ENCODE measurements around the gene XRCC1.
A peak's percentile ranks its signal among the peaks of the same experiment; 100 is the strongest.

DNA sequence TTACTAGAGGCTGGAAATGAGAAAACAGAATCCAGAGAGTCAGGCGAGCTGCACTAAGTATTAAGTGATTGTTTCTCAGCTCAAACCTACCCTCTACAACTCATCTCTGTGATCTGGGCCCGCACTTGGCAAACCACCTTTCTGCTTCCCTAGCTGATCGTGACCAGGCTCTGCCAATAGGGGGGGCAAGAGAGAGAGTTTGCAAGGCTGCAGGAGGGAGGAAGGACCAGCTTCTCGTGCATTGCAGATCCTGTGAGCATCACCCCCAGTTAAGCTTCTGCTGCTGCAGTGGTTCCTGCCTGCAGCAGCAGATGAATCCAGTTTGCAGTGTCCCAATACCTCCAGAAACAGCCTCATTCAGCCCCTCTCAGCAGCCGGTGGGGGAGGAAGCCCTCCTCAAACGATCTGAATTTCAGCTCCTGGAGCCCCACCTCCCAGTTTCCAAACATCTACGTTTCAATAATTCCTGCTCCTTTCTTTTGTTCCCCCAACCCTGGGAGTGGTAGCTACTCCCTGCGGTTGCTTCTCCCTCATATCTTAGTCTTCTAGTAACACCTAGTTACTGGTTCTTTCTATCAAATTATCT lies 20.0 kb downstream of the XRCC1 start:
- TF ChIP-seq SMC3 (IDR thresholded peaks at IDR 0.05; ENCODE audit: low read depth, low read length) (peak; percentile 58), POLR2A (IDR thresholded peaks at IDR 0.05; ENCODE audit: low read depth, low read length) (no peak), RAD21 (IDR thresholded peaks at IDR 0.05; ENCODE audit: low read length) (peak; percentile 72), RFX5 (IDR thresholded peaks at IDR 0.05; ENCODE audit: low read depth, low read length) (no peak), BHLHE40 (IDR thresholded peaks at IDR 0.05; ENCODE audit: low read depth, low read length) (no peak), CEBPB (IDR thresholded peaks at IDR 0.05; ENCODE audit: low read depth, low read length) (no peak), FOS (IDR thresholded peaks at IDR 0.05; ENCODE audit: low read depth, low read length) (no peak), MXI1 (IDR thresholded peaks at IDR 0.05; ENCODE audit: borderline replicate concordance, low read depth, low read length) (no peak), RCOR1 (IDR thresholded peaks at IDR 0.05; ENCODE audit: insufficient replicate concordance, low read length) (no peak)
- TF ChIP-seq, protein P1, sequence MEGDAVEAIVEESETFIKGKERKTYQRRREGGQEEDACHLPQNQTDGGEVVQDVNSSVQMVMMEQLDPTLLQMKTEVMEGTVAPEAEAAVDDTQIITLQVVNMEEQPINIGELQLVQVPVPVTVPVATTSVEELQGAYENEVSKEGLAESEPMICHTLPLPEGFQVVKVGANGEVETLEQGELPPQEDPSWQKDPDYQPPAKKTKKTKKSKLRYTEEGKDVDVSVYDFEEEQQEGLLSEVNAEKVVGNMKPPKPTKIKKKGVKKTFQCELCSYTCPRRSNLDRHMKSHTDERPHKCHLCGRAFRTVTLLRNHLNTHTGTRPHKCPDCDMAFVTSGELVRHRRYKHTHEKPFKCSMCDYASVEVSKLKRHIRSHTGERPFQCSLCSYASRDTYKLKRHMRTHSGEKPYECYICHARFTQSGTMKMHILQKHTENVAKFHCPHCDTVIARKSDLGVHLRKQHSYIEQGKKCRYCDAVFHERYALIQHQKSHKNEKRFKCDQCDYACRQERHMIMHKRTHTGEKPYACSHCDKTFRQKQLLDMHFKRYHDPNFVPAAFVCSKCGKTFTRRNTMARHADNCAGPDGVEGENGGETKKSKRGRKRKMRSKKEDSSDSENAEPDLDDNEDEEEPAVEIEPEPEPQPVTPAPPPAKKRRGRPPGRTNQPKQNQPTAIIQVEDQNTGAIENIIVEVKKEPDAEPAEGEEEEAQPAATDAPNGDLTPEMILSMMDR (conservative IDR thresholded peaks at IDR 0.05; ENCODE audit: low read depth, low read length), result peak; percentile 73
- TF ChIP-seq, protein P2, sequence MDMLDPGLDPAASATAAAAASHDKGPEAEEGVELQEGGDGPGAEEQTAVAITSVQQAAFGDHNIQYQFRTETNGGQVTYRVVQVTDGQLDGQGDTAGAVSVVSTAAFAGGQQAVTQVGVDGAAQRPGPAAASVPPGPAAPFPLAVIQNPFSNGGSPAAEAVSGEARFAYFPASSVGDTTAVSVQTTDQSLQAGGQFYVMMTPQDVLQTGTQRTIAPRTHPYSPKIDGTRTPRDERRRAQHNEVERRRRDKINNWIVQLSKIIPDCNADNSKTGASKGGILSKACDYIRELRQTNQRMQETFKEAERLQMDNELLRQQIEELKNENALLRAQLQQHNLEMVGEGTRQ (IDR thresholded peaks at IDR 0.05; ENCODE audit: low read depth, low read length), result no peak
